ENCODE measurements around the gene SPAAR.

SPAAR gene

GRCh38 chr9:35948451-35948850, 39.2 kb downstream of the SPAAR start:
- TF ChIP-seq TAF1 (IDR thresholded peaks at IDR 0.05; ENCODE audit: borderline replicate concordance, insufficient read depth, low read length), result no peak
- TF ChIP-seq POLR2AphosphoS5 (IDR thresholded peaks at IDR 0.05; ENCODE audit: low read depth, low read length), result no peak
- TF ChIP-seq FOXP2 (optimal IDR thresholded peaks at IDR 0.05; ENCODE audit: borderline replicate concordance, extremely low read depth, extremely low read length, insufficient read depth), result no peak
- TF ChIP-seq, protein P1, sequence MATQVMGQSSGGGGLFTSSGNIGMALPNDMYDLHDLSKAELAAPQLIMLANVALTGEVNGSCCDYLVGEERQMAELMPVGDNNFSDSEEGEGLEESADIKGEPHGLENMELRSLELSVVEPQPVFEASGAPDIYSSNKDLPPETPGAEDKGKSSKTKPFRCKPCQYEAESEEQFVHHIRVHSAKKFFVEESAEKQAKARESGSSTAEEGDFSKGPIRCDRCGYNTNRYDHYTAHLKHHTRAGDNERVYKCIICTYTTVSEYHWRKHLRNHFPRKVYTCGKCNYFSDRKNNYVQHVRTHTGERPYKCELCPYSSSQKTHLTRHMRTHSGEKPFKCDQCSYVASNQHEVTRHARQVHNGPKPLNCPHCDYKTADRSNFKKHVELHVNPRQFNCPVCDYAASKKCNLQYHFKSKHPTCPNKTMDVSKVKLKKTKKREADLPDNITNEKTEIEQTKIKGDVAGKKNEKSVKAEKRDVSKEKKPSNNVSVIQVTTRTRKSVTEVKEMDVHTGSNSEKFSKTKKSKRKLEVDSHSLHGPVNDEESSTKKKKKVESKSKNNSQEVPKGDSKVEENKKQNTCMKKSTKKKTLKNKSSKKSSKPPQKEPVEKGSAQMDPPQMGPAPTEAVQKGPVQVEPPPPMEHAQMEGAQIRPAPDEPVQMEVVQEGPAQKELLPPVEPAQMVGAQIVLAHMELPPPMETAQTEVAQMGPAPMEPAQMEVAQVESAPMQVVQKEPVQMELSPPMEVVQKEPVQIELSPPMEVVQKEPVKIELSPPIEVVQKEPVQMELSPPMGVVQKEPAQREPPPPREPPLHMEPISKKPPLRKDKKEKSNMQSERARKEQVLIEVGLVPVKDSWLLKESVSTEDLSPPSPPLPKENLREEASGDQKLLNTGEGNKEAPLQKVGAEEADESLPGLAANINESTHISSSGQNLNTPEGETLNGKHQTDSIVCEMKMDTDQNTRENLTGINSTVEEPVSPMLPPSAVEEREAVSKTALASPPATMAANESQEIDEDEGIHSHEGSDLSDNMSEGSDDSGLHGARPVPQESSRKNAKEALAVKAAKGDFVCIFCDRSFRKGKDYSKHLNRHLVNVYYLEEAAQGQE (IDR thresholded peaks at IDR 0.05; ENCODE audit: insufficient read depth in 1 of 2, low read depth in 2 of 2, low read length in 2 of 2), result no peak
- TF ChIP-seq SIN3A (IDR thresholded peaks at IDR 0.05; ENCODE audit: borderline replicate concordance, insufficient read depth, low read length), result no peak

GRCh38 chr9:35948901-35949318, 39.6 kb downstream of the SPAAR start:
- TF ChIP-seq POLR2AphosphoS5 (IDR thresholded peaks at IDR 0.05; ENCODE audit: low read depth, low read length) (no peak), TAF1 (IDR thresholded peaks at IDR 0.05; ENCODE audit: borderline replicate concordance, insufficient read depth, low read length) (no peak), FOXP2 (optimal IDR thresholded peaks at IDR 0.05; ENCODE audit: borderline replicate concordance, extremely low read depth, extremely low read length, insufficient read depth) (no peak), SIN3A (IDR thresholded peaks at IDR 0.05; ENCODE audit: borderline replicate concordance, insufficient read depth, low read length) (no peak)
- TF ChIP-seq, protein P1 (IDR thresholded peaks at IDR 0.05; ENCODE audit: insufficient read depth in 1 of 2, low read depth in 2 of 2, low read length in 2 of 2), result no peak

DNA sequence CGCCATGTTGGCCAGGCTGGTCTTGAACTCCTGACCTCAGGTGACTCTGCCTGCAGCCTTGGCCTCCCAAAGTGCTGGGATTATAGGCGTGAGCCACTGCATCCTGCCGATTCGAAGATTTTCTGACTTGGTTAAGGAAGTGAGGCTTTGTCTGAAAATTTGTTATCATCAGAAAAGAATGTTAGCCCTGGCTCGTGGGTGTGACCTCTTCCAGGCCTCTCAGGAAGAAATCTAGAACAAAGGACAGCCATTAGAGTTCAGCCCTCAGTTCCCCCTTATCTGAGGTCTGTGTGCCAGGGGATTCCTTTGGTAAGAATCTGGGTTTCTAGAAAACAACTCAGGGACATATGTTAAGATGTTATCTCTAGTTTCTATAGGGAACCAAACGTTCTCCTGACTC, 42.4 kb downstream of the SPAAR start:
- TF ChIP-seq TAF1 (IDR thresholded peaks at IDR 0.05; ENCODE audit: borderline replicate concordance, insufficient read depth, low read length) (no peak), POLR2AphosphoS5 (IDR thresholded peaks at IDR 0.05; ENCODE audit: low read depth, low read length) (no peak), FOXP2 (optimal IDR thresholded peaks at IDR 0.05; ENCODE audit: borderline replicate concordance, extremely low read depth, extremely low read length, insufficient read depth) (no peak), SIN3A (IDR thresholded peaks at IDR 0.05; ENCODE audit: borderline replicate concordance, insufficient read depth, low read length) (no peak)
- TF ChIP-seq, protein P1 (IDR thresholded peaks at IDR 0.05; ENCODE audit: insufficient read depth in 1 of 2, low read depth in 2 of 2, low read length in 2 of 2), result no peak

GRCh38 chr9:35952526-35953191, 43.4 kb downstream of the SPAAR start:
- no peak for TF ChIP-seq FOXP2 (optimal IDR thresholded peaks at IDR 0.05; ENCODE audit: borderline replicate concordance, extremely low read depth, extremely low read length, insufficient read depth)
- TF ChIP-seq SIN3A (IDR thresholded peaks at IDR 0.05; ENCODE audit: borderline replicate concordance, insufficient read depth, low read length), result no peak
- TF ChIP-seq, protein P1 (IDR thresholded peaks at IDR 0.05; ENCODE audit: insufficient read depth in 1 of 2, low read depth in 2 of 2, low read length in 2 of 2), result no peak
- TF ChIP-seq POLR2AphosphoS5 (IDR thresholded peaks at IDR 0.05; ENCODE audit: low read depth, low read length), result no peak
- TF ChIP-seq TAF1 (IDR thresholded peaks at IDR 0.05; ENCODE audit: borderline replicate concordance, insufficient read depth, low read length), result no peak
